Measurements from ENCODE around the gene ACTC1. TPM values are rescaled to one million over a fixed set of nuclear protein-coding genes. Genes with fewer than 3 reads are reported as not detected.

ACTC1 gene
- total RNA-seq, result under 0.01 and 0.64 TPM in 2 replicates

DNA sequence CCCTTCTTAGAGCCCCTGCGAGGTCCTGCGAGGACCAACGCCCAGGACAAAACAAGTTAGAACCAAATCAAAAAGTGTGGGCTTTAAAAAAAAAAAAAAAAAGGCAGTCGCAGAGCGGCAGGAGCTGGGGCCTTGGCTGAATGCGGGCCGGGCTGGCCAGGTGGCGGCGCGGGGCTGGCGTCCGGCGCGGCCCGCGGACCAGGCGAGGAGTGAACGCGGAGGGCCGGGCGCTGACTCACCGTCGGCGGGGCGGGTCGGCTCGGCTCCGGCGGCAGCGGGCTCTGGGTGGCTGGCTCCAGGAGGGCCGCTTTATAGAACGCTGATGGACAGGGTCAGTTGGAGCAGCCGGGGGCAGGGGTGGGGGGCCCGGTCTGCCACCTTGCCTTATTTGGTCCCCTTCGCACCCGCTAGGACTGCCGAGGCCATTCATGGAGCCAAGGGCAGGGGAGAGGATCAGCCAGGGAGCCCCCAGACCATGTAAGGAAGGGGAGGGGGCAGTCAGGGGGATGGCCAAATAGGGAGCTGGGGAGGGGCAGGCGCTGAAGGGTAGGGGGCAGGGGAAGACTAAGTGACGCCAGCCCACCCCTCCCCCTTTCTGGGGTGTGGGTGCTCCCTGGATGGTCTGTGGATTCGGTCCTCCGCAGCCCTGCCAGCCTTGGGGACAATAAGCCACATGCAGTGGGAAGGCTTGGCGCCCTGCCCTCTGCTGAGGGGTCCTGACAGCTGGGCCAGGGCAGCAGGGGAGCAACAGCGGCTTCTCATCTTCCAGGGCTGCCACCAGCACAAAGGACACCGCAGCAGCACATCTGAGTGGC, at the start of gene ACTC1:
ACTC1 (minus strand) TSS at position 283 of the 815 bp plus-strand sequence. CDS start 741 bp downstream, outside the sequence.
- H3K4me3 ChIP-seq (ENCODE audit: low read depth, low read length), result peak within 1 kb of the TSS; percentile 34
- DNase-seq (ENCODE audit: low read depth), result peak; percentile 54

DNA sequence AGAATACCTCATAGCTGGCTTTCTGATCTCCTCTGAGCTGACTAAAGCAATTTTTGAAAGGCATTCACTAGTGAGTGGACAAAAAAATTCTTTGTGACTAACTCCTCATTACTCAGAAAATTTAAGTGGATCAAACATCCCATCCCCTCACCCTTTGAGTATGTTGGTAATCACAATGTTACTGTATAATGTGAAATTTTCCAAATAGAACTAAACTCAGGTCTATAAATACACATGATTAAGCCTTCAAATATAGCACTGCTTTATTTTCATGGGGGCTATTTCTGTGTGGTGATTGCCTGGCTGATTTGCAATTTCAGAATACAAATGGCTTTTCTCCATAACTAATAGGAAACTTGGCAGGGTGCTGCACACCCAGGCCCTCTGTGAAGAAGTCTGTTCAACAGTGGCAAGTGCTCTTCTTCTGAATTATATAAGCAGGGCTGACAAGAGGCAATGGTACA, 45.9 kb upstream of the ACTC1 start:
- no peak overlapping the region for H3K4me3 ChIP-seq (ENCODE audit: low read depth, low read length)
- TF ChIP-seq, protein P1, sequence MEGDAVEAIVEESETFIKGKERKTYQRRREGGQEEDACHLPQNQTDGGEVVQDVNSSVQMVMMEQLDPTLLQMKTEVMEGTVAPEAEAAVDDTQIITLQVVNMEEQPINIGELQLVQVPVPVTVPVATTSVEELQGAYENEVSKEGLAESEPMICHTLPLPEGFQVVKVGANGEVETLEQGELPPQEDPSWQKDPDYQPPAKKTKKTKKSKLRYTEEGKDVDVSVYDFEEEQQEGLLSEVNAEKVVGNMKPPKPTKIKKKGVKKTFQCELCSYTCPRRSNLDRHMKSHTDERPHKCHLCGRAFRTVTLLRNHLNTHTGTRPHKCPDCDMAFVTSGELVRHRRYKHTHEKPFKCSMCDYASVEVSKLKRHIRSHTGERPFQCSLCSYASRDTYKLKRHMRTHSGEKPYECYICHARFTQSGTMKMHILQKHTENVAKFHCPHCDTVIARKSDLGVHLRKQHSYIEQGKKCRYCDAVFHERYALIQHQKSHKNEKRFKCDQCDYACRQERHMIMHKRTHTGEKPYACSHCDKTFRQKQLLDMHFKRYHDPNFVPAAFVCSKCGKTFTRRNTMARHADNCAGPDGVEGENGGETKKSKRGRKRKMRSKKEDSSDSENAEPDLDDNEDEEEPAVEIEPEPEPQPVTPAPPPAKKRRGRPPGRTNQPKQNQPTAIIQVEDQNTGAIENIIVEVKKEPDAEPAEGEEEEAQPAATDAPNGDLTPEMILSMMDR (IDR thresholded peaks at IDR 0.05; ENCODE audit: insufficient read depth, low read depth, low read length), result no peak
- DNase-seq (ENCODE audit: low read depth), result no peak

More for the DNA sequence above, at the start of gene ACTC1:
- TF ChIP-seq, protein P1 (IDR thresholded peaks at IDR 0.05; ENCODE audit: insufficient read depth, low read depth, low read length), result peak; percentile 8

DNA sequence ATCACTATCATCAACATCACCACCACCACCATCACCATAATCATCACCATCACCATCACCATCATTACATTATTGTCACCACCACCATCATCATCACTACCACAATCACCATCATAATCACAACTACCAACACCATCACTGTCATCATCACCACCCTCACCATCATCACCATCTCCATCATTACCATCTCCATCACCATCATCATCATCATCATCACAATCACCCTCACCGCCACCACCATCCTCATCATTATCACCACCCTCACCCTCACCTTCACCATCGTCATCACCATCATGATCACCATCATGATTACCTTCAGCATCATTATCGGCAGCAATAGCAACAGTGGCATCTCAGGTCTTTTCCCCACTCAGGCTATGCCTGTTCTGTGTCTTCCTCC, 42.9 kb upstream of the ACTC1 start:
- no peak for DNase-seq (ENCODE audit: low read depth)
- H3K4me3 ChIP-seq (ENCODE audit: low read depth, low read length), result no peak overlapping the region
- TF ChIP-seq, protein P1 (IDR thresholded peaks at IDR 0.05; ENCODE audit: insufficient read depth, low read depth, low read length), result no peak

DNA sequence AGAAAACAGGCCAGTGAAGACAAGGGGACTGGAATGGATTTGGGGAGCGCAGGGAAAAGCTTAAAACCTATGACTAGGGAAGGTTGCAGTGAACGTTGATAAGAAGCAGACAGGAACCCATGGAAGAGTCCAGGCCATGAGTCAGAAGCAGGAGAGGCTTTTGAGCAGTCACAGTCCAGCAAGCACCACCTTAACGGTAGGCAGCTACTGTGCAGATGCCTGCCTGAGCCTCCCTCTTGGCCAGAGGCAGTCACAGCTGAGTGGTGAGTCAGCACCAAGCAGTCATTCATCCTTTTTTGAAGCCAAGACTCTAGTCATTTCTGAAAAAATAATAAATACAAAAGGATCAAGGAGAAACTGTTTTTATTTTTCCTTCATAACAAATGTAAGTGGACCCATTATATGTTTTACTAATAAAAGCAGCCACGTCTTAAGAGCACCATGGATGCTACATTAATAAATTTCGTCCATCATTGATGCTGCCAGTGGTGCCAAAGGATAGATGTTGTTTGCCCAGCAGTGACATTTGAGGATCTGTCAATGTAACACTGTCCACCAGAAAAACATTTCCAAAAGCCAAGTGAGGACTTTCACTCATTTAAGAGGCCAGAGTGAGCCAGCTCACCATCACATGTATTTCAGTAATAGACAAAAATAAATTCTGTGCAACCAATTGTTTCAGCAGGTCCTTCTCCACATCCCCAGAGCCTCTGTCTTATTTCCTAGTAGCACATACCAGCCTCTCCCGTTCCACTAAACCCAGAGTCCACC, 42.1 kb upstream of the ACTC1 start:
- TF ChIP-seq, protein P1 (IDR thresholded peaks at IDR 0.05; ENCODE audit: insufficient read depth, low read depth, low read length), result no peak
- no peak overlapping the region for H3K4me3 ChIP-seq (ENCODE audit: low read depth, low read length)
- peak; percentile 32 for DNase-seq (ENCODE audit: low read depth)

DNA sequence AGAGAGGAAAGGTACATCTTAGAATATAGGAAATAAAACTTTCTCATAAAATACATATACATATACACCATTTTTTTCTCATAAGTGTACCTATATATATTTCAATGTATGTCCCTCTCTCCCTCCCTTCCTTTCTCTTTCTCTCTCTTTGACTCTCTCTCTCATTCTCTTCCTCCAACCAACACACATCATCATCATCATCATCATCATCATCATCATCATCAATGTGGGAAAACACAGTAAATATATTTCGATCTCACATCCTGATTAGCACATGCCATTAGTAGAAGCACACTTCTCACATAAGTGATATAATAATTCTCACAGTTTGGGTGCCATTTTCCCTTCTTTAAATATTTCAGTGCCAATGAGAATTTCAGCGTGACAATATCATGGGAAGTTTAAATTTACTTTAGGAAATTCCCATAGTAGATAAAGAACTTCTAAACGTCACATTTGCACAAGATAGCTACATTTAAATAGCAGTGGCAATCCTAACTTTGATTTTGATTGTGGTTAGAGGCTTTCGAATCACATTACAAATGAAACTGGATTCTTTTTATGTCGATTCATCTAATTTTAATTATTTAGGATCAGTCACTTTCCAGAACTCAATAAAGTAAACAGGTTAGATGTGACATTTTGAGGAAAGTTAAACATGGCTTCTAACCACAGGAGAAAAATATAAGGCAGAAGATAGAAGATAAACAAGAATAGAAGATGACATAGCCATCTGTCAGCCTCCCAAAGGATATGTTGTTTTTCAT, 33.0 kb upstream of the ACTC1 start:
- H3K4me3 ChIP-seq (ENCODE audit: low read depth, low read length), result no peak overlapping the region
- TF ChIP-seq, protein P1 (IDR thresholded peaks at IDR 0.05; ENCODE audit: insufficient read depth, low read depth, low read length), result no peak
- DNase-seq (ENCODE audit: low read depth), result no peak

DNA sequence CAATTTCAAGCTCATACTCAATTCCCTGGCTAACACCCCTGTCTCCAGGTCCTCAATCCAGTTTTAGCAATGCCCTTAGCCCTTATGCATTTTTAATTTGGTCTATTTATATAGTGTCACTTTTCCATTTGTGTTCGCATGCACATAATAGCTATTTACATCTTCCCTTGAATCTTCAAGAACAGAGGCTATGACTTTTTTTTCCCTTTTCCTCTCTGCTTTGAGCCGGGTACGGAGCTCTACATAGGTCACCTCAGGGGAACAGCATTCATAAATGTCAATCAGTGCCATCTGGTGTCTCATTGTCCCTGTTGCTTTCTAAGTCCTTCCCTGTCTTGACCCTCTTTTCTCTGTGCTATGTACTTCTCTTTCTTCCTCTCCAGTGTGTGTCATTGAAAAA, 26.5 kb upstream of the ACTC1 start:
- DNase-seq (ENCODE audit: low read depth), result no peak
- TF ChIP-seq, protein P1 (IDR thresholded peaks at IDR 0.05; ENCODE audit: insufficient read depth, low read depth, low read length), result no peak
- H3K4me3 ChIP-seq (ENCODE audit: low read depth, low read length), result no peak overlapping the region
